ENCODE results near the gene EEF1G. TPM values are rescaled to one million over a fixed set of nuclear protein-coding genes. Genes with fewer than 3 reads are reported as not detected.

The EEF1G gene
- total and polyA plus RNA-seq, 2 of the 13 experiments (the other 11 are each of a cell fraction or from before 2014, with no cell fraction given): 1,787 to 2,144 TPM

- TF ChIP-seq SMYD3 (CRISPR knock-in tag; IDR thresholded peaks at IDR 0.05) (no peak), ZNF576 (CRISPR knock-in tag; IDR thresholded peaks at IDR 0.05) (no peak), POLR2AphosphoS5 (IDR thresholded peaks at IDR 0.05; ENCODE audit: low read depth, low read length) (peak; percentile 67)
Observed at GRCh38 chr11:62546244-62546928, 27.3 kb downstream of the EEF1G start, which contains the start of gene AHNAK (continued).

GRCh38 chr11:62545437-62546243 lies 28.1 kb downstream of the EEF1G start:
- ATAC-seq (peak; percentile 31), FAIRE-seq (peak; percentile 57), DNase-seq (ENCODE audit: low spot score) (peak; percentile 86)
- Histone ChIP-seq H3K9ac (ENCODE audit: insufficient read depth, low read depth, low read length) (peak overlapping the region; percentile 96), H3K4me3 (replicated peaks in 1 of 3; ENCODE audit: insufficient read depth in 1 of 3, low read depth in 2 of 3, low read length in 3 of 3) (peak overlapping the region; percentile 79 to 93 (median 79)), H2AFZ (ENCODE audit: low read length) (no peak overlapping the region), H3K4me2 (ENCODE audit: low read depth, low read length) (peak overlapping the region; percentile 84), H3K27me3 (ENCODE audit: control insufficient read depth in 1 of 2, insufficient read depth in 2 of 2, low read length in 2 of 2) (no peaks in the 10 kb centered on the region), H3K79me2 (ENCODE audit: insufficient read depth, low read length) (peaks cover 59% of the 10 kb centered on the region), H4K20me1 (ENCODE audit: insufficient read depth, low read length) (peaks cover 47% of the 10 kb centered on the region), H3K36me3 (replicated peaks in 1 of 2; ENCODE audit: control insufficient read depth in 1 of 2, insufficient read depth in 2 of 2, low read length in 2 of 2) (peaks cover 2 to 4% of the 10 kb centered on the region in 2 experiments; a peak in 3 of 5 replicates), H3K27ac (ENCODE audit: extremely low read length, insufficient read depth, low read length) (peak overlapping the region; percentile 96), H3K9me3 (ENCODE audit: low read length) (no peaks in the 10 kb centered on the region), H3K4me1 (ENCODE audit: insufficient read depth, low read length) (peaks cover 71% of the 10 kb centered on the region)
- no TSS peak for BruUV-seq (replicated peaks)
- in situ Hi-C loops (cut with HindIII; ENCODE audit: extremely low pct_ligation_motif_present, low pct_unique_long_range_greater_than_20kb): no loop called here
- ChIA-PET CTCF (ENCODE audit: low intra/inter-chr PET ratio, low total read pairs) (interaction anchor here (1.1 to 1.5 kb wide), 2 partner anchors 15 to 49 kb away, joined by 3 to 4 read pairs; no protein-coding TSS in a partner anchor), POLR2A (interaction anchor here (1.0 to 4.8 kb wide), 9 partner anchors 13 to 147 kb away, joined by 3 to 45 read pairs (median 4); partner anchors contain the start of genes EEF1G, LBHD1, TUT1 and UQCC3)
- 1% methylated on average over 35 of the region's 59 CpGs for WGBS (ENCODE audit: low lambda C conversion rate)
- intact Hi-C loops (cut with micrococcal nuclease; ENCODE audit: unreplicated experiment): loop anchor here (1.0 to 10.0 kb wide), 3 partner anchors 30 to 151 kb away; no protein-coding TSS in a partner anchor
- TF ChIP-seq HMGXB3 (CRISPR knock-in tag; IDR thresholded peaks at IDR 0.05; ENCODE audit: borderline replicate concordance) (peak; percentile 53; the same call in 1 of the 2 replicates), U2AF1 (optimal IDR thresholded peaks at IDR 0.05; ENCODE audit: low read depth, low read length) (no peak), ZNF282 (IDR thresholded peaks at IDR 0.05; ENCODE audit: partially characterized antibody) (no peak), DZIP1 (CRISPR knock-in tag; IDR thresholded peaks at IDR 0.05) (no peak), TEAD3 (CRISPR knock-in tag; optimal IDR thresholded peaks at IDR 0.05; ENCODE audit: borderline replicate concordance) (peak; percentile 83), REL (CRISPR knock-in tag; conservative IDR thresholded peaks at IDR 0.05) (no peak), ZNF782 (CRISPR knock-in tag; IDR thresholded peaks at IDR 0.05; ENCODE audit: borderline replicate concordance) (no peak)

All from HepG2 (cell line).